MM.1S (cell line): ENCODE measurements around the gene MYH7.

Experiments
- DNase-seq: peaks from one replicate; pipeline ENCODE4 v3.0.0-alpha.2; 2015
- H2AFZ ChIP-seq: fragments of 300-600 bp; sonication (generic); 2 replicates; pipeline ENCODE4 v1.6.0; 2016; ENCODE audit warnings: antibody characterized with exemption, low read length
- H3F3A ChIP-seq: fragments of 300-600 bp; sonication (generic); 2 replicates; pipeline ENCODE4 v1.6.1; 2016; ENCODE audit warnings: mild to moderate bottlenecking, antibody characterized with exemption, low read length, moderate library complexity, mixed read lengths; ENCODE audit not compliant: insufficient read depth
- H3K27ac ChIP-seq: fragments of 300-600 bp; sonication (generic); 2 replicates; pipeline ENCODE4 v1.5.1; 2016; ENCODE audit warnings: mild to moderate bottlenecking, low read length
- H3K27me3 ChIP-seq: fragments of 300-600 bp; sonication (generic); replicated peaks from 2 replicates; pipeline ENCODE4 v1.6.0; 2016; ENCODE audit warnings: low read length; ENCODE audit not compliant: insufficient read depth
- H3K36me3 ChIP-seq: fragments of 300-600 bp; sonication (generic); replicated peaks from 2 replicates; pipeline ENCODE4 v1.6.1; 2016; ENCODE audit warnings: mild to moderate bottlenecking, low read length, mixed read lengths; ENCODE audit not compliant: insufficient read depth
- H3K4me1 ChIP-seq: fragments of 300-600 bp; sonication (generic); 2 replicates; pipeline ENCODE4 v1.6.1; 2016; ENCODE audit warnings: low read length, mixed read lengths
- H3K4me2 ChIP-seq: fragments of 300-600 bp; sonication (generic); 2 replicates; pipeline ENCODE4 v1.6.0; 2016; ENCODE audit warnings: low read depth, low read length
- H3K4me3 ChIP-seq: fragments of 300-600 bp; sonication (generic); 2 replicates; pipeline ENCODE4 v1.5.1; 2016; ENCODE audit warnings: low read length, mixed read lengths
- H3K79me2 ChIP-seq: fragments of 300-600 bp; sonication (generic); 2 replicates; pipeline ENCODE4 v1.6.1; 2016; ENCODE audit warnings: mixed run types, low read length, mixed read lengths
- H3K9ac ChIP-seq: fragments of 300-600 bp; sonication (generic); 2 replicates; pipeline ENCODE4 v1.6.1; 2016; ENCODE audit warnings: low read length, mixed read lengths
- H3K9me2 ChIP-seq: fragments of 300-600 bp; sonication (generic); replicated peaks from 2 replicates; pipeline ENCODE4 v1.6.1; 2016; ENCODE audit warnings: mild to moderate bottlenecking, low read length, mixed read lengths; ENCODE audit not compliant: insufficient read depth
- H3K9me3 ChIP-seq: fragments of 300-600 bp; sonication (generic); replicated peaks from 2 replicates; pipeline ENCODE4 v1.6.1; 2016; ENCODE audit warnings: mild to moderate bottlenecking, low read length, mixed read lengths; ENCODE audit not compliant: insufficient read depth
- H4K20me1 ChIP-seq: fragments of 300-600 bp; sonication (generic); 2 replicates; pipeline ENCODE4 v1.6.1; 2016; ENCODE audit warnings: mild to moderate bottlenecking, low read length, moderate library complexity, mixed read lengths; ENCODE audit not compliant: insufficient read depth
- EZH2 ChIP-seq: fragments of 300-600 bp; sonication (generic); optimal IDR thresholded peaks from 2 replicates; pipeline ENCODE3; 2017; ENCODE audit warnings: low read depth, mild to moderate bottlenecking, antibody characterized with exemption, low read length, mixed read lengths
- EZH2phosphoT487 ChIP-seq: fragments of 300-600 bp; sonication (generic); IDR thresholded peaks from 2 replicates; pipeline ENCODE4 v1.6.1; 2018; ENCODE audit warnings: antibody characterized with exemption, low read length
- TF ChIP-seq, protein P1 (sequence below): fragments of 300-600 bp; sonication (generic); IDR thresholded peaks from 2 replicates; pipeline ENCODE4 v1.5.1; 2016; ENCODE audit warnings: antibody characterized with exemption, low read length, mixed read lengths

MYH7 gene

DNA sequence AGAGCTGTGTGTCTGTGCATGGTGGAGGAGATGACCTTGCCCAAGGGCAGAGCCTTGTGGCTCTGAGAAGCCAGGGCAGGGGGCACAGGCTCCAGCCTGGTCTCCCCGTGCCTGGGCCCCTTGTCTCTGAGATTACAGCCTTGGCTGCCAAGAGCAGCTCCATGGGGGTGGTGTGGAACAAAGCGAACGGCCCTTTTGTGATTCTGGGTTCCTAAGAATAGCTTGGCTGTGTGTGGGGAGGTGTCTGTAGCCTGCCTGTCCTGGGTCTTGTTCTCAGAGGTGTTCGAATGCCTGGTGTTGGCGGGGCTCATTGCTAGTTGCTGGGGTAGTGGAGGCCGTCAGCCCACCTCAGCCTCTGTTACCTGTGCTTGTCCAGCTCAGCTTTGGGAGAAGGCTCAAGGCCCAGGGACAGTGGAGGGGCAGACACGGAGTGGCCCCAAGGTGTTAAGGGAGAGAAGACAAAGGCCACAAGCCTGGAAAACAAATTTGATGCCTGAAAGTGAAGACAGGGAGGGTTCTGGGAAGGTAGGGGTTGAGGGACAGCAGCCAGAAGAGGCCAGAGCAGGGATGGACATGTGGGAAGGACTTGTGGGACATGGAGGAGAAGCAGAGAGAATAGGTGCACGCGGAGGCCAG, 7.4 kb upstream of the MYH7 start:
- Histone ChIP-seq H3F3A (no peaks in the 10 kb centered on the region), H3K9me3 (no peaks in the 10 kb centered on the region), H3K4me3 (no peak overlapping the region), H3K27ac (no peak overlapping the region), H3K4me1 (no peaks in the 10 kb centered on the region), H3K79me2 (no peaks in the 10 kb centered on the region), H3K36me3 (no peaks in the 10 kb centered on the region), H3K4me2 (no peak overlapping the region), H3K9me2 (no peaks in the 10 kb centered on the region), H2AFZ (no peak overlapping the region), H3K27me3 (no peaks in the 10 kb centered on the region), H4K20me1 (no peaks in the 10 kb centered on the region), H3K9ac (no peak overlapping the region)
- TF ChIP-seq EZH2phosphoT487, result no peak
- TF ChIP-seq EZH2, result no peak
- TF ChIP-seq, protein P1, sequence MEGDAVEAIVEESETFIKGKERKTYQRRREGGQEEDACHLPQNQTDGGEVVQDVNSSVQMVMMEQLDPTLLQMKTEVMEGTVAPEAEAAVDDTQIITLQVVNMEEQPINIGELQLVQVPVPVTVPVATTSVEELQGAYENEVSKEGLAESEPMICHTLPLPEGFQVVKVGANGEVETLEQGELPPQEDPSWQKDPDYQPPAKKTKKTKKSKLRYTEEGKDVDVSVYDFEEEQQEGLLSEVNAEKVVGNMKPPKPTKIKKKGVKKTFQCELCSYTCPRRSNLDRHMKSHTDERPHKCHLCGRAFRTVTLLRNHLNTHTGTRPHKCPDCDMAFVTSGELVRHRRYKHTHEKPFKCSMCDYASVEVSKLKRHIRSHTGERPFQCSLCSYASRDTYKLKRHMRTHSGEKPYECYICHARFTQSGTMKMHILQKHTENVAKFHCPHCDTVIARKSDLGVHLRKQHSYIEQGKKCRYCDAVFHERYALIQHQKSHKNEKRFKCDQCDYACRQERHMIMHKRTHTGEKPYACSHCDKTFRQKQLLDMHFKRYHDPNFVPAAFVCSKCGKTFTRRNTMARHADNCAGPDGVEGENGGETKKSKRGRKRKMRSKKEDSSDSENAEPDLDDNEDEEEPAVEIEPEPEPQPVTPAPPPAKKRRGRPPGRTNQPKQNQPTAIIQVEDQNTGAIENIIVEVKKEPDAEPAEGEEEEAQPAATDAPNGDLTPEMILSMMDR, result no peak
- DNase-seq, result no peak

DNA sequence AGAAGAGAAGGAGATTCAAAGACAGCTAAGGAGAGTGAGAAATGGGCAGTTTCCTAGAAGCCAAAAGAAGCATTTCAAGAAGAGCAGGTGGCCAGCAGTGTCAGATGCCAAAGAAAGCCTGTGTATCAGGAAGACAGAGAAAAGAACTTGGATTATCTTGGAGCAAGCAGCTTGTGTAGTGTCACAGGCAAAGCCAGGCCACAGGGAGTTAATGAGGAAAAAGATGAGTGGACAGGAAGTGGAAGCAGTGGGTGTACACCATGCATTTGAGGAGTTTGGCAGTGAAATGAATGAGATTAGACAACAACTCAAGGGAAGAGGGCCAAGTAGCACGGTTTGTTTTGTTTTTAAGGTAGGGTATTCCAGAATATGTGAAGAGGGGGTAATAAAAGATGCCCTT, 5.6 kb upstream of the MYH7 start:
- Histone ChIP-seq H3K4me2 (no peak overlapping the region), H4K20me1 (no peaks in the 10 kb centered on the region), H2AFZ (no peak overlapping the region), H3K4me3 (no peak overlapping the region), H3K9ac (no peak overlapping the region), H3K79me2 (no peaks in the 10 kb centered on the region), H3K27me3 (no peaks in the 10 kb centered on the region), H3K27ac (no peak overlapping the region), H3K4me1 (no peaks in the 10 kb centered on the region), H3K9me3 (no peaks in the 10 kb centered on the region), H3K36me3 (no peaks in the 10 kb centered on the region), H3F3A (no peaks in the 10 kb centered on the region), H3K9me2 (no peaks in the 10 kb centered on the region)
- TF ChIP-seq EZH2 (no peak), EZH2phosphoT487 (no peak)
- TF ChIP-seq, protein P1, result no peak
- DNase-seq, result no peak

DNA sequence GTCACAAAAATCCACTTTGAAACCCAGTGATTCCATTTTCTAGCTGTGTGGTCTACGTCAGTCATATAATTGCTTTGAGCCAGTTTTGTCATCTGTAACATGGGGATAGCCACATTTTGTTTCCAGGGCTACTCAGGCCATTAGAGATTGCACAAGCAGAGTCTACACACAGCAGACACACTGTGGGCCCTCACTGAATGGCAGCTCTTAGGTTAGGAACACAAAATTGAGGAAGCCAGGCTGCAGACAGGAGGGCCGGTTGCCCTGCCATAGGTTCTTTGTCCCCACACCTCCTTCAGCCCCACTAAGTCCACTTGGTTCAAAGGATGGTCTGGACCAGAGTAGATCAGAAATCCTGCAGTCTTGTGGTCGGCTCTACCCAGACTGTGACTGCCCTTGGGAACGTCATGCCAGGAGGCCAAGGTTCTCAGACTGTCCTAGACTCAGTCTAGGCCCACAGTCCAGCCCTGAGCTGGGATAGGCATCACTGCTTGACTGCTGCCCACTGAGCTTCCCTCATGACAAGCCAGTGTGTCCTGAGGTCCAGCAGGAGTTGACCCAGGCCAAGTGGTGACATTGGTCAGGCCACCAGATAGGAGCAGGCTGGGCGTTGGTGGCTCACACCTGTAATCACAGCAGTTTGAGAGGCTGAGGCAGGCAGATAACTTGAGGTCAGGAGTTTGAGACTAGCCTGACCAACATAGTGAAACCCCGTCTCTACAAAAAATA, 3.8 kb upstream of the MYH7 start:
- Histone ChIP-seq H3K4me2 (no peak overlapping the region), H2AFZ (no peak overlapping the region), H3F3A (no peaks in the 10 kb centered on the region), H3K79me2 (no peaks in the 10 kb centered on the region), H3K27ac (no peak overlapping the region), H3K27me3 (no peaks in the 10 kb centered on the region), H3K9ac (no peak overlapping the region), H3K4me1 (no peaks in the 10 kb centered on the region), H3K9me3 (no peaks in the 10 kb centered on the region), H3K9me2 (no peaks in the 10 kb centered on the region), H3K4me3 (no peak overlapping the region), H4K20me1 (no peaks in the 10 kb centered on the region), H3K36me3 (no peaks in the 10 kb centered on the region)
- TF ChIP-seq, protein P1, result no peak
- TF ChIP-seq EZH2, result no peak
- no peak for TF ChIP-seq EZH2phosphoT487
- DNase-seq, result no peak
